ENCODE results near the gene GALNT13.
A peak's percentile ranks its signal among the peaks of the same experiment; 100 is the strongest.
"Not testable (repeated sequence)": the region's sequence is repeated elsewhere in the genome, so short reads cannot be mapped to it uniquely, and the experiment has no call there.

The GALNT13 gene

DNA sequence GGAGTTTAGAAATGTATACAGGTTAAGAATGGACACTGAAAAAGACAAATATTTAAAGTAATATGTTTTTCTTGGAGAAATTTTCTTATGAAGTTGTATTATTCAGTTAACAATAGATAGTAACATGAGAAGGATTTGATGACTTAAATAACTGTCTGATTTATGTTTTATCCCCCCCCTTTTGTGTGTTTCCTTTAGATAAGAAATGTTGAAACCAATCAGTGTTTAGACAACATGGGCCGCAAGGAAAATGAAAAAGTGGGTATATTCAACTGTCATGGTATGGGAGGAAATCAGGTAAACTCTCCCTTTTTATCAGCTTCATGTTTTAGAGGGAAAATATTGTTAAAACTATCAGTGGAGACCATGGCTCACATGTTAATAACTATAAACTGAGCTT, 537.1 kb downstream of the GALNT13 start:
- DNase-seq (ENCODE audit: low spot score), result no peak

DNA sequence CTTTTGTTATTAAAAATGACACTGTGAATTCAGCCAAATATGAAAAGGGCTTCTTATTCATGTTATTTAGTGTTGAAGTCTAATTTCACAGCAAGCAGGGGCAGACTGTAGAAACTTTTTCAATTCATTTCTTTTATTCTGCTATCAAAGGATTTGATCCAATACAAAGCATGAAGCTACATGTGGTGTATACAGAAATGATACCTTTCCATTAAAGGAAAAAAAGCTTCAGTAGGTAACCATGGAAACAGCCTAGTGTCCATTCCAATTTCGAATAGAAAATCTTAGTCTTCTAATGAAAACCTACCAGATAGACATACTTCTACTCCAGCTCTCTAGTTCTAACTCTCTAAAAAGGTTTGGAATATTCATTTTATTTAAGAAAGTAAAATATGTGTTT, 550.5 kb downstream of the GALNT13 start:
- DNase-seq (ENCODE audit: low spot score), result no peak

GRCh38 chr2:154425994-154426393, 554.3 kb downstream of the GALNT13 start:
- no peak for DNase-seq (ENCODE audit: low spot score)

DNA sequence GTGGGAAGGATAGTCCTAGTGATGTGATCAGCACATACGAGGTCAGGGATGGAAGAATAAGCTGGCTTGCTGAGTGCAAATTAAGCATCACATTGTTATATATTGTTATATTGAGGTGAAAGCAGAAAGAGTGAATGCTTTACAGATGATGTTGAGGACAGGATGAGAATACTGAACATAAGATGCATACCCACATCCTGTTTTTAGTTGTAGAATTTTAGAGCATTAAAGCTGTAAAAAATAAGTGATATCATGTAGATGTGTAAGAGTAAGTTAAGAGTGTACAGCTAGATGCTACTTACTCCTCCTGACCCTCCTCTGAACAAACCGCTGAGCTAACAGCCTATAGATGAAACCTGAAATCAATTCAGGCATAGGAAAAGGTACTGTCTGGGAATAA, 555.7 kb downstream of the GALNT13 start:
- no peak for DNase-seq (ENCODE audit: low spot score)

DNA sequence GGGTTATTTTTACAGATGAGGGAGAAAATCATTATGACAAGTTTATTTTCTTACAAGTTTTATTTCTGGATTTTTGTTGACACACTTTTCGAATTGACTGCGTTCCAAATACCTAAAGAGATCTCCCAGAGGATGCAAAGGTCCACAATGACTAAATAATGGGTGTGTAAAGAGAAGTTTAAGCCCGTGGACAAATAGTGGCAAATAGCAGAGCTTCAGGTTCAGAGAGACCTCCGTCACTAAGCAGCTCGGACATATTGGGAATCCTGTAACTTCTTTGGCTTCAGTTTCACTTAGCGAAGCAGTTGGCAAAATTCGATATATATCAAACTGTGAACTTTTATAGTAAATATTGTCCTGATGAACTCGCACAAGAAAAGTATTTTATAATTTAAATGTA, 556.3 kb downstream of the GALNT13 start:
- DNase-seq (ENCODE audit: low spot score), result no peak

- no peak for DNase-seq (ENCODE audit: low spot score)
Observed at GRCh38 chr2:154433010-154433409, 561.3 kb downstream of the GALNT13 start.

- no peak for DNase-seq (ENCODE audit: low spot score)
Observed at GRCh38 chr2:154437104-154437503, 565.4 kb downstream of the GALNT13 start.

DNA sequence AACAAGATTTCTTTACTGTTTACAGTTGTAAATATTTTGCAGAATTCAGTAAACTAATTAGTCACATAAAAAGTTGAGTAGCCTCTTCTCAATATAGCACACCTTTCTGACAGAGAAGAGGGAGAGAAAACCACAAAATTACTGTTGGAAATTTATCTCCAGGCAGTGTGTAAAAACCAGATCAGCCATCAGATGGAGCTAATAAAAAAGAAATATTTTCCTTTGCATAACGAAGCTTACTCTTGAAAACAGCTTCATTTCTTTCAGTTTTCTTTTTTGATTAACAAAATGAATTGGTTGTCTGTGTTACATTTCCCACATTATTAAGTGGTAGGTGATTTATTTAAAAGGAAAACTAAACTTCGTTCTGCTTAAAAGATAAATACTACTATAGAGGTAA, 567.4 kb downstream of the GALNT13 start:
- no peak for DNase-seq (ENCODE audit: low spot score)

DNA sequence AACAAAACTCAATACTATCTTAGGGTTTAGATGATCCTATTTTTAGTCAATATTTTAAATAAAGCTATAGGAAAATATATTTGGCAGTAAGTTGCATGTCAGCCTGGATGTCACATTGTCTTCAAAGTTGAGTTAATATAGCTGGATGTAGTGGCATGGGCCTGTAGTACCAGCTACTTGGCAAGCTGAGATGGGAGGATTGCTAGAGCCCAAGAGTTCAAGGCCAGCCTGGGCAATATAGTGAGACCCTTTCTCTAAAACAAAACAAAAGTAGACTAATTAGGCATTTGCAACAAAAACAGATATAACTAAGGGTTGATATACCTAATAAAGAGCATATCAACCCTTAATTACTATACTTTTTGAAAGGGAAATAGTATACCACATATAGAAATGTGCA, 572.2 kb downstream of the GALNT13 start:
- DNase-seq (ENCODE audit: low spot score), result no peak

DNA sequence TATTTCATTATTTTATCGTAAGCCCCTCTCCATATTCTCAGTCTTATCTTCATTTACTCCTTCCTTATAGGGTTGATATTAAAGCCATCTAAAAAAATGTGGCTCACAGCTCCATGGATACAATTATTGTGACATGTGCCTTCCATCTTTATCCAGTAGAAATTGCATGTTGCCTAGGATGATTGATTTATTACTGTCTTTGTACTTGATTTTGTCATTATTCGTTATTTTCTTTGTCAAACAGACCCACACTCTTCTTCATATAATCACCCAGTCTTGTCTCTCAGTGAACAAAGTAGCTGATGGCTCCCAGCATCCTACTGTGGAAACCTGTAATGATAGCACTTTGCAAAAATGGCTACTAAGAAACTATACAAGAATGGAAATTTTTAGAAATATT, 574.6 kb downstream of the GALNT13 start:
- no peak for DNase-seq (ENCODE audit: low spot score)

GRCh38 chr2:154447727-154448418, 576.2 kb downstream of the GALNT13 start:
- DNase-seq (ENCODE audit: low spot score), result no peak

- no peak for DNase-seq (ENCODE audit: low spot score)
Observed at GRCh38 chr2:154449951-154450658, 578.4 kb downstream of the GALNT13 start.

DNA sequence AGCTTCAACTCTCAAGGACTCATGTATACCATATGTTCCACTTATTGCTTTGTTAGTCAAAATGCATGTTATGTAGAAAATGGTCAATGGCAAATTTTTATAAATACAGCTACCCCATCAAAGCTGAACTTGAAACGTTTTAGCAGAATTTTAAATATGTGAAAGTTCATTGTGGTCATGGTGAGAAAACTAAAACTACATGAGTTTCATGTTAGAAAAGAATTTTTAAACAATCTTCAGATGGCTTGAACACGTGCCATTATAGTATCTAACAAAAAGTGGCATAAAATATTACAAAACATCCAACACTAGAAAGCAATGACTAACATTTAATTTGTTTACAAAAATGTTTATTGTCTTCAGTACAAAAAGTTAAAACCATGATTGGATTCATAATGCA, 580.7 kb downstream of the GALNT13 start:
- DNase-seq (ENCODE audit: low spot score), result no peak

DNA sequence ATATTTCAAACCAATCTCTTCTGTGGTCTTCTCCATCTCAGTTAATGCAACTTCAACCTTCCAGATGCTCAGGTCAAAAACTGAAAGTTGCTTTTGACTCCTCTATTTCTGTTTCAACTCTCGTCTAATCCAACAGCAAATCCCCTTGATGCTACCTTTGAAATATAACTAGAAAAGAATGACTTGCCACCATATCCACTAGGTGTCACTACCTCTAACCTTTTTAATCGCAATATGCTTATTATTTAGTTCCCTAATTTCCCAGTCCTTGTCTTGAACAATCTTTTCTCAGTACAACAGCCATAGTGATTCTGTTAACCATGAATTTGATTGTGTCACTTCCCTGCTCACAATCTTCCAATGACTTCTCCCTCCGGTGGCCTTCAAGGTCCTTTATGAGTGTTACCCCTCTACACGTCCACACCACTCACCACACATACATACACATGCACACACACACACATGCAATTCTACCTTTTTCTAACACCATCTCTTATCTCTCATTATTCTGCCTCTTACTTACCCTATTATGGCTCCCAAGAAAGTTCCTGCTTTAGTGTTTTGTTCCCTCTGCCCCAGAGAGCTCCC, 581.3 kb downstream of the GALNT13 start:
- DNase-seq (ENCODE audit: low spot score), result peak; percentile 24

DNA sequence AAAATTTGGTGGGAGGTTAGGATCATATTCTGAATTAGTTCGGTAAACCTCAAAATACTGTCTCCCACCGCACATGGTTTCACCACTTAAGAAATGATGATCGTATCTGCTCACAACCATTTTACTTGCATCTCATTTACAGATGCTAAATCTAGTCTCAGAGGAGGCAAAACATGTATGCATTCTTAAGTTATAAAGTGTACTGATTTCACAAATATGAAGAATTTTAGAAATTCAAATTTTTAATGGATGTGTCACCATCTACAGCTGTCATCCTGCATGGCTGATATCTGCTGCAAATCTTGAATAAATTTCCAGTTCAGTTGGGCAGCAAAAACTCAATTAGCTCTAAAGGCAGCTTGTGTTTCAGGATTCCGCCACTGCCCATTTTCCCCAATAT, 583.4 kb downstream of the GALNT13 start:
- no peak for DNase-seq (ENCODE audit: low spot score)

DNA sequence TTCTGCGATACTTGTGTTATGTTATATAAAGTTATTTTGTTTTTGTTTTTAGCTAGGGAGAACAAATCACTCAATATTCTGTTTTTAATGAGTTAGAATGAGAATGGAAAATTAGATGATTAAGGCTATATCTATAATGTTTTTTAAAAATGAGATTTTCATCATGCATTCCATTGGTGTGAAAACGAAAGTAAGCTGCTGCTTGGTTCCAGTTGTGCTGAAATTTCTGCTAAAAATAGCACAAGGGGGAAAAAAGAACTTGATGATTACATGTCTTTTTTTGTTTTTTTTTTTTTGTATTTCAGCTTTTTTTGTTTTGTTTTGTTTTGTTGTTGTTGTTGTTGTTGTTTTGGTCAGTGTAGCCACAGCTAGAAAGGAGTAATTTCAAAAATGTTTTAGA, 584.1 kb downstream of the GALNT13 start:
- DNase-seq (ENCODE audit: low spot score), result no peak

- no peak for DNase-seq (ENCODE audit: low spot score)
Observed at GRCh38 chr2:154457286-154457685, 585.6 kb downstream of the GALNT13 start.

DNA sequence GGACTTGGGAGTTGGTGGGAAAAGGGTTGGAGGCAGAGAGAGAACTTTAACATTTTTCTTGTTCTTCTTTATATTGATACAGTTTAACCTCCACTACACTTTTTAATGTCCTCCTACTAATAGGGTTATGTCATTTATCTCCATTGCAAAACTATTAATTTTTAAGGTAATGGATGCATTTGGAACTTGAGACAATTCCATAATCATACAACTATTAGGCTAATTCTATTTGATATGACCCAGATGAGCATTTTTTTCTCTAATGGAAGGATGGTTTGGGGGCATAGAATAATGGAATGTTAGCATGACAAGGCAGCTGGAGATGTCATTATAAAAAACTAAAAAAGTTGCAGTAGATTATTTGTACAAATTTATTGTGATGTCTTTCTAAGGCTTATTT, 587.6 kb downstream of the GALNT13 start:
- DNase-seq (ENCODE audit: low spot score), result no peak

DNA sequence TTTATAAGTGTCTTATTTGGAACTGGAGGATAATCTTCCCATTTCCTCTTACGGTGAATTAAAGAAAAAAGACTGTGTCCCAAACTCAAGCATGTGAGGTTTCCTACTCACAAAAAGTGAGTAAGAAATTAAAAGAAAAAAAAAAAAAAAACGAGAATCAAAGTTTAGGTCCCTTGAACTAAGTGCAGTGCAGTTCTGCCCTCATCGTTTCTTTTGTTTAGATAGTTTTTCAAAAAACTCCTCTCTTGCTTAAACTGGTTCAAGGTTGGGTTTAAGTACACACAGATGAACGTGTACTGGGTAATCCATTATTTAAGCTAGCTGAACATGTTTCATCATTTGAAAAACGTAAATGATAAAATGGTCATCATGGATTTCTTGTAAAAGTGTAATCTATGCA, 590.9 kb downstream of the GALNT13 start:
- DNase-seq (ENCODE audit: low spot score), result no peak

DNA sequence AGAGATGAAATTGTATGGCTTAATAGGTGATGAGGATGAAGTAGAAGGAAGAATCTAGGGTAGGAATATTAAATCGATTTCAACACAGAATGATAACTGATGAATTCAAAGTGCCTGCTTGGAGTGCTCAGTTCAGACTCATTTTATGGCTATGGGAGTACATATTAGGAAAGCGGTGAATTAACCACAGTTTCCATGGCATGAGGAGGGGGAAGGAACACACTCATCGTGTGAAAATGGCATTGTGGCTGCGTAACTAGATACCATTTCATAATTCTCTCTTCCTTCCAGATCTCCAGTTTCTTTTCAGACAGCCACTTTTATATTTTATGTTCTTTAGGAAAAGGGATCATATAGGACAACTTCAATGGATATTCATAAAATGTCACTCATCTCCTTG, 594.5 kb downstream of the GALNT13 start:
- DNase-seq (ENCODE audit: low spot score), result no peak

DNA sequence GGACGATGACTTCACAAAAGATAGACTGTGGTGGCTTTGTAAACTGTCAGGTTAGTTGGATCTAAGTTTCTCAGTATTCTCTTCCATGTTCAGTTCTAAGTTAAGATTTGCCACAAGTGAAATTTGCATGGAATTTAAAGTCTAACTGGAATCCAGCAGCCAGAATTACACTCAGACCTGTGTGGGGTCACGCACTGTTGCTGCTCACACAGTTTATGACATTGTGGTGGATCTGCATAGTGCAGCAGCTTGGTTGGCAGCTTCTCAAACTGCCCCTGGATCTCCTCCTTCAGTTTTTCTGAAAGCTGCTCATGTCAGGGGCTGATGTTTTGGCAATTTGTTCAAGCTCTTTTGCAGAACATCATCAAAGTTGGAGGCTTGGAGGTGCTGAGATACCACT, 598.7 kb downstream of the GALNT13 start:
- DNase-seq (ENCODE audit: low spot score), result no peak

DNA sequence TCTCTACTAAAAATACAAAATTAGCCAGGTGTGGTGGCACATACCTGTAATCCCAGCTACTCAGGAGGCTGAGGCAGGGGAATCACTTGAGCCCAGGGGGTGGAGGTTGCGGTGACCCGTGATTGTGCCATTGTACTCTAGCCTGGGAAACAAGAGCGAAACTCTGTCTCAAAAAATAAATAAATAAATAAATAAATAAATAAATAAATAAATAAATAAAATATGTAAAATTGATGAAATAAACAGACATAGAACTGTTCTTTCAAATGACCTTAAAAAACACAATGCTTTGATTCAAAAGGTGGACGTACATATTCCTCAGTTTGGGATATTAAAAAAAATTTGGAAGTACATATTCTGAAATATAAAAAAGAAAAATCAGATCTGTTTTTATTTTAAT, 599.8 kb downstream of the GALNT13 start:
- not testable (repeated sequence) for DNase-seq (ENCODE audit: low spot score)

GRCh38 chr2:154477319-154477718, 605.6 kb downstream of the GALNT13 start:
- DNase-seq (ENCODE audit: low spot score), result no peak

GRCh38 chr2:154480521-154480920, 608.8 kb downstream of the GALNT13 start:
- no peak for DNase-seq (ENCODE audit: low spot score)
